Muscle of leg (tissue), 16 donors: ENCODE data around the gene OR7A5. TPM values are rescaled to one million over a fixed set of nuclear protein-coding genes. Genes with fewer than 3 reads are reported as not detected.

ENCODE experiments used
- DNase-seq: peaks from one replicate; pipeline ENCODE4 v3.0.0; 2013
- H3K27ac ChIP-seq: one replicate; pipeline ENCODE4 v1.5.1; 2013; ENCODE audit warnings: mild to moderate bottlenecking, low read length, control low read depth
- H3K27me3 ChIP-seq: one replicate; pipeline ENCODE4 v1.6.1; 2013; ENCODE audit warnings: low read length; ENCODE audit not compliant: control insufficient read depth, insufficient read depth
- H3K36me3 ChIP-seq: one replicate; pipeline ENCODE4 v1.6.1; 2013; ENCODE audit warnings: low read length; ENCODE audit not compliant: control insufficient read depth, insufficient read depth
- H3K4me1 ChIP-seq: one replicate; pipeline ENCODE4 v1.6.1; 2013; ENCODE audit warnings: low read length; ENCODE audit not compliant: control insufficient read depth, insufficient read depth
- H3K4me3 ChIP-seq: one replicate; pipeline ENCODE4 v1.5.1; 2013; ENCODE audit warnings: low read length, control low read depth
- H3K9me3 ChIP-seq: replicated peaks from 2 replicates; pipeline ENCODE4 v1.6.1; 2013; ENCODE audit warnings: low read depth, low read length; ENCODE audit not compliant: control insufficient read depth
- WGBS: methylation state at CpG from one replicate; pipeline ENCODE4 v1.1.5; 2013; ENCODE audit warnings: missing lambda C conversion rate; ENCODE audit not compliant: insufficient coverage; 5-methylcytosine and 5-hydroxymethylcytosine counted together
- long read RNA-seq, 11 donors: transcript quantifications; one replicate each; lab custom pipeline, GENCODE V29; 2026
- polyA plus RNA-seq, 8 donors: library from polyadenylated mRNA; unstranded; fragments of 120-200 nt; gene quantifications; one replicate each; pipeline versions ENCODE4 v1.2.1 to v1.2.3, GENCODE V29; 2013; ENCODE audit warnings: inconsistent platforms in 1 of 8, low replicate concordance in 1 of 8; ENCODE audit not compliant: insufficient read length in 8 of 8, insufficient read depth in 1 of 8
- total RNA-seq: library from RNA; stranded (reverse); fragments of 120-200 nt; gene quantifications from one replicate; pipeline ENCODE4 v1.2.4, GENCODE V29; 2013

Gene OR7A5
- total RNA-seq (not detected), polyA plus RNA-seq (under 1 TPM in 3 of 8 donors, not detected in 5; 0.05 to 0.50 (median 0.44) TPM)
- long read RNA-seq, donor 1, result 0 reads
- long read RNA-seq, donor 2, result 0 reads
- long read RNA-seq, donor 3, result 0 reads
- long read RNA-seq, donor 4, result 0 reads
- long read RNA-seq, donor 5, result 0 reads
- long read RNA-seq, donor 6, result 0 reads
- long read RNA-seq, donor 7, result 0 reads
- long read RNA-seq, donor 8, result 0 reads
- long read RNA-seq, donor 9, partial matches to known transcripts, result 0 of 1 reads
- long read RNA-seq, donor 9, other reads (novel, unspliced or antisense), result 0 of 1 reads
- long read RNA-seq, donor 10, result 0 reads
- long read RNA-seq, donor 11, partial matches to known transcripts, result 0 of 1 reads
- long read RNA-seq, donor 11, other reads (novel, unspliced or antisense), result 0 of 1 reads

- WGBS, result no CpG with 5 or more reads among the region's 1 CpG
Measured at GRCh38 chr19:14835011-14835410, at the start of gene OR7A5, which contains the start of gene OR7C1. Gene OR7A5, minus strand, starts transcription at chr19:14835185. Its CDS starts 6,944 bp downstream, at chr19:14828241. Gene OR7C1, minus strand, starts transcription at chr19:14835185. Its CDS starts 35,049 bp downstream, at chr19:14800136.

GRCh38 chr19:14871619-14872230 lies 36.7 kb upstream of the OR7A5 start:
- no CpG with 5 or more reads among the region's 4 CpGs for WGBS
- H3K4me1 ChIP-seq, result no peaks in the 10 kb centered on the region
- no peaks in the 10 kb centered on the region for H3K27me3 ChIP-seq
- H3K4me3 ChIP-seq, result no peak overlapping the region
- DNase-seq, result peak; percentile 33
- H3K36me3 ChIP-seq, result no peaks in the 10 kb centered on the region
- no peaks in the 10 kb centered on the region for H3K9me3 ChIP-seq
- no peak overlapping the region for H3K27ac ChIP-seq

More at GRCh38 chr19:14835011-14835410, at the start of gene OR7A5, which contains the start of gene OR7C1:
- Histone ChIP-seq H3K27me3 (no peaks in the 10 kb centered on the region), H3K27ac (no peak within 1 kb of the TSS), H3K4me1 (peaks cover 3% of the 10 kb centered on the region), H3K9me3 (no peaks in the 10 kb centered on the region), H3K4me3 (no peak within 1 kb of the TSS), H3K36me3 (no peaks in the 10 kb centered on the region)
- peak; percentile 14 for DNase-seq

GRCh38 chr19:14868497-14868896 lies 33.5 kb upstream of the OR7A5 start:
- Histone ChIP-seq H3K36me3 (no peaks in the 10 kb centered on the region), H3K27me3 (no peaks in the 10 kb centered on the region), H3K4me1 (no peaks in the 10 kb centered on the region), H3K9me3 (no peaks in the 10 kb centered on the region), H3K27ac (no peak overlapping the region), H3K4me3 (no peak overlapping the region)
- no peak for DNase-seq
- WGBS, result 71% methylated on average over 1 of the region's 5 CpGs

GRCh38 chr19:14848822-14849221 lies 13.8 kb upstream of the OR7A5 start, which contains the start of gene OR7A10:
Gene OR7A10, minus strand, starts transcription at chr19:14848922. Its CDS starts 7,045 bp downstream, at chr19:14841877.
- Histone ChIP-seq H3K4me3 (no peak within 1 kb of the TSS), H3K27ac (no peak within 1 kb of the TSS), H3K4me1 (no peaks in the 10 kb centered on the region), H3K27me3 (no peaks in the 10 kb centered on the region), H3K9me3 (no peaks in the 10 kb centered on the region), H3K36me3 (no peaks in the 10 kb centered on the region)
- WGBS, result no CpG with 5 or more reads among the region's 5 CpGs
- no peak for DNase-seq

- no peak overlapping the region for H3K27ac ChIP-seq
- H3K9me3 ChIP-seq, result no peaks in the 10 kb centered on the region
- no peaks in the 10 kb centered on the region for H3K36me3 ChIP-seq
- H3K4me3 ChIP-seq, result no peak overlapping the region
- no peaks in the 10 kb centered on the region for H3K4me1 ChIP-seq
- DNase-seq, result peak; percentile 28
- WGBS, result no CpG with 5 or more reads among the region's 6 CpGs
- H3K27me3 ChIP-seq, result no peaks in the 10 kb centered on the region
Measured at GRCh38 chr19:14843578-14843977, 8.6 kb upstream of the OR7A5 start.

DNA sequence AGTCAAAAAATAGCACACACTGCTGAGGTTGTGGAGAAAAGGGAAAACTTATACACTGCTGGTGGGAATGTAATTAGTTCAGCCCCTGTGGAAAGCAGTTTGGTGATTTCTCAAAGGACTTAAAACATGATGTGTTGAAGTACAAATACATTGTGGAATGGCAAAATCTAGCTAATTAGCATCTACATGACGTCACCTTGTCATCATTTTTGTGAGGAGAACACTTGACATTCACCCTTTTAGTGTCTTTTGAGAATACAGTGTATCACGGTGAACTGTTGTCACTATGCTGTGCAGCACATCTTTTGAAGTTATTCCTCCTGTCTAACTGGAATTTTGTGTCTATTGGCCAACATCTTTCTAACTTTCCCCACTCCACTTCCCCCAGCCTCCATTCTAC lies 8.2 kb upstream of the OR7A5 start:
- no CpG with 5 or more reads among the region's 2 CpGs for WGBS
- Histone ChIP-seq H3K9me3 (no peaks in the 10 kb centered on the region), H3K27ac (no peak overlapping the region)

DNA sequence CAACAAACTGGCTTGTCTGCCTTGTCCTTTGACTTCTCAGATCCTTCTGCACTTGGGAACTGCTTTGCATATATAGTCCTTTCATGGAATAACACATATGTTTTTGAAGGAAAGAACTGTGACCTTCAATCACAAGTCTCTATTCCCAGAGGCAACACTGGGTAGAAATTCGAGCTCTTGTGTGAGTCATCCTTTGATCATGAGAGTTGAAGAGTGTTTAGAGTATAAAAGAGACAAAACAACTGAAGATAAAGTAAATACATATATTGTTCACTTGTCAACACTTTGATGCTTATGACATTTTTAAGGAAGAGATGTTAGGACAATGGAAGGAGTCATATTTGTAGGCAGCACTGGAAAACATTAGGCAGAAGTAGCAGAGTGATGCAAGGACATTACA lies 5.2 kb upstream of the OR7A5 start:
- DNase-seq, result no peak
- Histone ChIP-seq H3K27me3 (no peaks in the 10 kb centered on the region), H3K27ac (no peak overlapping the region), H3K9me3 (no peaks in the 10 kb centered on the region), H3K36me3 (no peaks in the 10 kb centered on the region), H3K4me3 (no peak overlapping the region), H3K4me1 (no peaks in the 10 kb centered on the region)
- no CpG with 5 or more reads among the region's 1 CpG for WGBS

More for the DNA sequence above, 8.2 kb upstream of the OR7A5 start:
- Histone ChIP-seq H3K4me3 (no peak overlapping the region), H3K27me3 (no peaks in the 10 kb centered on the region), H3K4me1 (no peaks in the 10 kb centered on the region), H3K36me3 (no peaks in the 10 kb centered on the region)
- DNase-seq, result no peak

- DNase-seq, result no peak
- Histone ChIP-seq H3K4me1 (peaks cover 3% of the 10 kb centered on the region), H3K36me3 (no peaks in the 10 kb centered on the region), H3K9me3 (no peaks in the 10 kb centered on the region), H3K27ac (no peak overlapping the region), H3K27me3 (no peaks in the 10 kb centered on the region), H3K4me3 (no peak overlapping the region)
- 82% methylated on average over 3 of the region's 4 CpGs for whole genome bisulfite sequencing
Measured at GRCh38 chr19:14837391-14837790, 2.4 kb upstream of the OR7A5 start.

GRCh38 chr19:14830702-14831101 lies 4.3 kb downstream of the OR7A5 start:
- Histone ChIP-seq H3K36me3 (no peaks in the 10 kb centered on the region), H3K27me3 (no peaks in the 10 kb centered on the region), H3K4me1 (peaks cover 3% of the 10 kb centered on the region), H3K4me3 (no peak overlapping the region), H3K27ac (no peak overlapping the region), H3K9me3 (no peaks in the 10 kb centered on the region)
- 79% methylated on average over 4 of the region's 4 CpGs for WGBS
- DNase-seq, result no peak

DNA sequence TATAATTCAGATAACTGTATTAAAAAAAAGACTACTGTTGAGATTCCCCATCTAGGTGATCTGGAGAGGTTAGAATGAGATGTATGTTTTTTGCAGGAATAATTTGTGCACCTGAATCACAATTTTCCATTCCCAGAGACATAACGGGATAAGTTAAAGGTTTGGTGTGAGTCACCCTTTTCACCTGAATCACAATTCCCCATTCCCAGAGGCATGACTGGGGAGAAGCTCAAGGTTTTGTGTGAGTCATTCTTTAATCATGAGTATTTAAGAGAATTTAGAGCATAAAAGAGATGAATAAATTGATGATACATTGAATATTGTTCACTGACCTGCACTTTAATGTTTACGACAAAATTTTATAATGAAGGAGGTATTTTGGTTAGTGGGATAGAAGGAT lies 9.0 kb downstream of the OR7A5 start:
- Histone ChIP-seq H3K36me3 (no peaks in the 10 kb centered on the region), H3K27me3 (no peaks in the 10 kb centered on the region), H3K27ac (no peak overlapping the region), H3K4me1 (no peaks in the 10 kb centered on the region), H3K4me3 (no peak overlapping the region), H3K9me3 (no peaks in the 10 kb centered on the region)
- WGBS, result no CpG with 5 or more reads among the region's 2 CpGs
- DNase-seq, result no peak
